GM12874 (cell line): ENCODE measurements around the gene TELO2.

Source experiments
- CTCF ChIP-seq: IDR thresholded peaks from 2 replicates; pipeline ENCODE4 v1.5.1; 2011; ENCODE audit warnings: low read depth, mild to moderate bottlenecking, control low read depth, low read length, moderate library complexity; ENCODE audit not compliant: insufficient read depth

The TELO2 gene

GRCh38 chr16:1505912-1506311, 12.8 kb downstream of the TELO2 start:
- TF ChIP-seq CTCF, result no peak

GRCh38 chr16:1506494-1507213, 13.5 kb downstream of the TELO2 start:
- TF ChIP-seq CTCF, result no peak

GRCh38 chr16:1508494-1509187, 15.5 kb downstream of the TELO2 start:
- TF ChIP-seq CTCF, result no peak

- TF ChIP-seq CTCF, result no peak
Observed at GRCh38 chr16:1509307-1510221, 16.4 kb downstream of the TELO2 start.

GRCh38 chr16:1510272-1510671, 17.1 kb downstream of the TELO2 start:
- TF ChIP-seq CTCF, result no peak

GRCh38 chr16:1510941-1511351, 17.8 kb downstream of the TELO2 start:
- no peak for TF ChIP-seq CTCF
